ENCODE results near the gene LYZL1. TPM values are rescaled to one million over a fixed set of nuclear protein-coding genes. Genes with fewer than 3 reads are reported as not detected.

LYZL1 gene
- total RNA-seq, 1 experiment from 2014 or later: not detected

DNA sequence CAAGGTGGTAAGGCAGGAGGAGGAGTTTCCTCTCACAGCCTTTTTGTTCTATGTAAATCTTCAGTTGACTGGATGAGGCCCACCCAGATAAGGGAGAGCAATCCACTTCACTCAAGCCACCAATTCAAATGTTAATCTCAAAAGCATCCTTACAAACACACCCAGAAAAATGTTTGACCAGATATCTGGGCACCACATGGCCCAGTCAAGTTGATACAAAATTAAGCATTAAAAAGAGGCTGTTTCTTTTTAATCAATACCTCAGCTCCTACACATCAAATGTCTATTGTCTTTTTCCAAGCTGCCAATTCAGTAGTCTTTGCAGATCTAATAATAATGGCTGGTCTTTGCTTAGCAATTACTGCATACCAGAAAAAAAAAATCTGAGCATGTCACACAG lies 18.0 kb upstream of the LYZL1 start:
- no peak overlapping the region for H4K8ac ChIP-seq (replicated peaks; ENCODE audit: insufficient read length, low read depth, low read length)
- H2BK5ac ChIP-seq (ENCODE audit: insufficient read length, low read length): no peak overlapping the region
- no peaks in the 10 kb centered on the region for H3K79me2 ChIP-seq (ENCODE audit: insufficient read depth, low read length)
- no peak overlapping the region for H2BK15ac ChIP-seq (ENCODE audit: low read depth, low read length)
- no peak overlapping the region for H2BK12ac ChIP-seq (ENCODE audit: insufficient read length, low read depth, low read length)
- DNase-seq: no peak
- no peak overlapping the region for H2AK5ac ChIP-seq (ENCODE audit: insufficient read length, low read length)
- Mint-ChIP-seq H3K36me3 (ENCODE audit: insufficient read depth in 1 of 3, low read depth in 3 of 3) (peaks cover 0 to 14% (median 5%) of the 10 kb centered on the region in 3 experiments; a peak in 4 of 7 replicates), H3K27ac (no peak overlapping the region), H3K4me1 (peaks cover 13% of the 10 kb centered on the region in 2 experiments), H3K27me3 (ENCODE audit: low read depth) (no peaks in the 10 kb centered on the region), H3K4me3 (no peak overlapping the region), H3K9me3 (peaks cover 12 to 13% of the 10 kb centered on the region in 2 experiments)
- H3K56ac ChIP-seq (ENCODE audit: insufficient read length, low read depth, low read length): no peak overlapping the region
- no peaks in the 10 kb centered on the region for H3K79me1 ChIP-seq (ENCODE audit: insufficient read depth, low read depth, low read length, poor library complexity, severe bottlenecking)
- no peak overlapping the region for H3K9ac ChIP-seq (ENCODE audit: extremely low read depth, insufficient read length, low read length)
- H3K27me3 ChIP-seq (ENCODE audit: insufficient read depth, low read length): no peaks in the 10 kb centered on the region
- H3K9me3 ChIP-seq (ENCODE audit: control insufficient read depth, low read depth, low read length): no peaks in the 10 kb centered on the region
- no peaks in the 10 kb centered on the region for H3K23me2 ChIP-seq (ENCODE audit: insufficient read length, low read depth, low read length, poor library complexity, severe bottlenecking)
- TF ChIP-seq, protein P1, sequence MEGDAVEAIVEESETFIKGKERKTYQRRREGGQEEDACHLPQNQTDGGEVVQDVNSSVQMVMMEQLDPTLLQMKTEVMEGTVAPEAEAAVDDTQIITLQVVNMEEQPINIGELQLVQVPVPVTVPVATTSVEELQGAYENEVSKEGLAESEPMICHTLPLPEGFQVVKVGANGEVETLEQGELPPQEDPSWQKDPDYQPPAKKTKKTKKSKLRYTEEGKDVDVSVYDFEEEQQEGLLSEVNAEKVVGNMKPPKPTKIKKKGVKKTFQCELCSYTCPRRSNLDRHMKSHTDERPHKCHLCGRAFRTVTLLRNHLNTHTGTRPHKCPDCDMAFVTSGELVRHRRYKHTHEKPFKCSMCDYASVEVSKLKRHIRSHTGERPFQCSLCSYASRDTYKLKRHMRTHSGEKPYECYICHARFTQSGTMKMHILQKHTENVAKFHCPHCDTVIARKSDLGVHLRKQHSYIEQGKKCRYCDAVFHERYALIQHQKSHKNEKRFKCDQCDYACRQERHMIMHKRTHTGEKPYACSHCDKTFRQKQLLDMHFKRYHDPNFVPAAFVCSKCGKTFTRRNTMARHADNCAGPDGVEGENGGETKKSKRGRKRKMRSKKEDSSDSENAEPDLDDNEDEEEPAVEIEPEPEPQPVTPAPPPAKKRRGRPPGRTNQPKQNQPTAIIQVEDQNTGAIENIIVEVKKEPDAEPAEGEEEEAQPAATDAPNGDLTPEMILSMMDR (conservative IDR thresholded peaks at IDR 0.05): no peak
- H2BK120ac ChIP-seq (ENCODE audit: low read depth, low read length, poor library complexity, severe bottlenecking): no peak overlapping the region
- no peak overlapping the region for H3K18ac ChIP-seq (ENCODE audit: insufficient read length, low read depth, low read length)
- H3T11ph ChIP-seq (ENCODE audit: low read length): no peak overlapping the region
- H4K5ac ChIP-seq (ENCODE audit: insufficient read length, low read depth, low read length): no peak overlapping the region
- no peak overlapping the region for H3K4ac ChIP-seq (ENCODE audit: low read depth, low read length)
- no peak overlapping the region for H2BK20ac ChIP-seq (ENCODE audit: low read depth, low read length, poor library complexity, severe bottlenecking)
- no peak overlapping the region for H2AFZ ChIP-seq (ENCODE audit: low read length)
- H4K91ac ChIP-seq (ENCODE audit: insufficient read length, low read depth, low read length): no peak overlapping the region
- no peaks in the 10 kb centered on the region for H3K4me1 ChIP-seq (ENCODE audit: insufficient read depth, low read length)
- H3K14ac ChIP-seq (ENCODE audit: insufficient read depth, low read length): no peak overlapping the region
- H3K4me2 ChIP-seq (ENCODE audit: insufficient read depth, insufficient read length, low read length): no peak overlapping the region
- no peak overlapping the region for H3K27ac ChIP-seq (ENCODE audit: insufficient read length, low read depth, low read length)
- no peaks in the 10 kb centered on the region for H4K20me1 ChIP-seq (ENCODE audit: control insufficient read depth, insufficient read depth, insufficient read length)
- H3K23ac ChIP-seq (ENCODE audit: insufficient read length, low read depth, low read length): no peak overlapping the region

All from H9 (cell line).